Adipose tissue (tissue), 3 donors: ENCODE results near the gene TSPOAP1. TPM values are rescaled to one million over a fixed set of nuclear protein-coding genes. Genes with fewer than 3 reads are reported as not detected.
A peak's percentile ranks its signal among the peaks of the same experiment; 100 is the strongest.
"Not testable (repeated sequence)": the region's sequence is repeated elsewhere in the genome, so short reads cannot be mapped to it uniquely, and the experiment has no call there.

Experiments used
- H3K27ac ChIP-seq: one replicate; pipeline ENCODE4 v1.5.1; 2013; ENCODE audit warnings: low read depth, low read length
- WGBS, 3 donors: extraction: QIAGEN DNeasy Blood & Tissue Kit; methylation state at CpG; one replicate each; pipeline ENCODE4 v1.1.7; 2013; 5-methylcytosine and 5-hydroxymethylcytosine counted together
- polyA plus RNA-seq, 3 donors: library from polyadenylated mRNA; stranded (reverse); fragments of 200-250 nt; gene quantifications; one replicate each; pipeline ENCODE4 v1.2.3, GENCODE V29; 2013
- donor health status: healthy with polysubstance abuse.
- donor health status: Bipolar disorder and iron deficiency.
- donor health status: healthy.

Gene TSPOAP1
- polyA plus RNA-seq, 3 donors, result 4.4 to 11.9 (median 5.3) TPM

DNA sequence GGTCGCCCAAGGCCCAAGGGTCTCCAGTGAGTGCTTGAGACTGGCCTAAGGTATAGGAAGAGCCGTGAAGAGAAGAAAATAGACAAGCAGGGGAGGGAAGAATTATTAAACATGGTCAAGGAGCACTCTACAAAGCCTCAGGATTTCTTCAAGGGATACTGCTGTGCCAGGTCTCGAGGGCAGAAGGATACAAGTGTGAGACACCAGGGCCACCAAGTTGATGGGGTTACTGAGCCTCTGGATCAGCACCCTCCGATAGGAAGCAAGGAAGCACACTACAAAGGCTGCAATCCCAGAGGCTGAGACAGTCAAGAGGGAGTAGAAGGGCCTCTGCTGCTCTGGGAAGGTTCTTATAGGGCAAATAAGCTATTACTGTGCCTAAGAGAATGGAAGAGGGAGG is 16.9 kb upstream of the TSPOAP1 start:
- H3K27ac ChIP-seq, result no peak overlapping the region
- WGBS, 3 donors, result 68 to 98% (median 91%) methylated on average over 4 of the region's 4 CpGs

DNA sequence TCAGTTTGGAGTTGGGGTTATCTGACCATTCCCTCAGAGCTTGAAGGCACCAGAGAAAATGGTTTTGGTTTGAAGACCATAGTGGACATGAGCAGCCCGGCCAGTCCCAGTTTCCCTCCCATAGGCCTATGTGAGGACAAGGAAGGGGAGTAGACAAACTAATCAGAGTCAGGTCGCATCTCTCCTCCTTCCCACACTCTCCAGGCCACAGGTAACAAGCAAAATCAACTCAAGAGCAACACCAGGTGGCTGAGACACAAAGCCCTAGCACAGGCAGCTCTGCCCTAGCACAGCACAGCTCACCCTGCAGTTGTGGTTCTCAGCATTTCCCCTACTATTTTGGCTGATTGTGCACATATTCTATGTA is 16.2 kb upstream of the TSPOAP1 start:
- no peak overlapping the region for H3K27ac ChIP-seq
- 40 to 60% (median 50%) methylated on average over 2 of the region's 2 CpGs for WGBS, 3 donors

DNA sequence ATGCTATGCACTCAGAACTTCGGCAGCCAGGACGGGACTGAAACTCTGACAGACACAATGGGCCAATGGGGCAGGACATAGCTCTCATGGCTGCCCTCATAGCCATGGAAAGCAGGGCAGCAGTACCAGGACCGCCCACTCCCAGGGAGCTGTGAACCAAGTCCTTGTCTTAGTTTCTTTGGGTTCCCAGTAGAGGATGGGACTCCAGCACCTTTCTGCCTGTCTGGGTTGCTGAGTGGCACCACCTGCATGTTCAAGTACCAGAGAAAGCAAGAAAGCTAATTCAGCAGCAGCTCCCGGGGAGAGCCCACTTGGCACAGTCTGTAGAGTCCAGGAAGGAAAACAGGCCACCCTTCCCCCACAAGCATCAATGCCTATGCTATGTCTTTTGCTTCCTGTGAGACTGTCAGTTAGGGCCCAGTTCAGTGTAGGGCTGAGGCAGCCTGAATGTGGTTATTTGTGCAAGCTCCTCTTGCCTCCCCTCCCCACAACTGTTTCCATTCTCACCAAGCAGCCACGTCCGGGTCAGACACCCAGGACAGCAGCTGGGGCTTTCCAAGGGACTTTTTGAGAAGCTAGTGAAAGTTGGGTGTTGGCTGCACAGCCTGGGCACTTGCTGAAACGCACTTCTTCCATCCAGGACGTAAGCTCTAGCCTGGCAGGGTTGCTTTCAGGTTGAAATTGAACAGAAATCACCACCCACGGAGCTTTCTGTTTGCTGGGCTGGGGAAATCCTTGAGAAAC is 15.6 kb upstream of the TSPOAP1 start:
- 28 to 59% (median 37%) methylated on average over 9 of the region's 9 CpGs for WGBS, 3 donors
- H3K27ac ChIP-seq, result no peak overlapping the region

DNA sequence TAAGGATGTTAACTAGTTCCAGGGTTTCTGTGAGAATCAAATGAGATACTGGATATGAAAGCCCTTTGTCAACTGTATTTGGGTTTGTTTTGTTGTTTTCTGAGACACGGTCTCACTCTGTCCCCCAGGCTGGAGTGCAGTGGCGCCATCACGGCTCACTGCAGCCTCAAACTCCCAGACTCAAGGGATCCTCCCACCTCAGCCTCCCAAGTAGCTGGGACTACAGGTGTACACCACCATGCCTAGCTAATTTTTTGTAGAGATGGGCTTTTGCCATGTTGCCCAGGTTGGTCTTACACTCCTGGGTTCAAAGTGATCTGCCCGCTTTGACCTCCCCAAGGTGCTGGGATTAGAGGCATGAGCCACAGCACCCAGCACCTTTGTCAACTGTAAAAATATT is 14.5 kb upstream of the TSPOAP1 start:
- WGBS, 3 donors, result 87 to 92% (median 90%) methylated on average over 4 of the region's 4 CpGs
- no peak overlapping the region for H3K27ac ChIP-seq

DNA sequence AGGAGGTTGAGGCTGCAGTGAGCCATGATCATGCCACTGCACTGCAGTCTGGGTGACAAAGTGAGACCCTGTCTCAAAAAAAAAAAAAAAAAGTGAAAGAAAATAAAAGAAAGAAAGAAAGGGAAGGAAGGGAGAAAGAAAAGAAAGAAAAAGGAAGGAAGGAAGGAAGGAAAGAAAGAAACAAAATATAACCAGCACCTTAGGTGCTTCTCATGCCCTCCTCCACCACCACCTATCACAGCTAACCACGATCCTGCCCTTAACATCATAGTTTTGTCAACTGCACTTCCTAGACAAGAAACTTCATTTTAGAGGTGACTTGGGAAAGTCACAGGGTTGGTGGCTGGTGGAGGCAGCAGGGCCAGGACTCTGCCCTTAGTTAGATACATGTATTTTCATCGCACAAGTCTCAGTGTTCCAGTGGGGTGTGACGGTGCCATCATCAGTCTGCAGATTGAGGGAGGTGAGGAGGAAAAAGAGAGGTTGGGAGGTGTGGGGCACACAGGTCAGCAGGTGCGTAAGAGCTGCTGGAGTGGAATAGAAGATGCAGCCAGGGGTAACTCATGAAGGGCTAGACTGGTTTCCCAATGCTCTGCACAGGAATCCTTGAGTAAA is 13.4 kb upstream of the TSPOAP1 start:
- no peak overlapping the region for H3K27ac ChIP-seq
- WGBS, 3 donors, result 68 to 78% (median 74%) methylated on average over 4 of the region's 4 CpGs

DNA sequence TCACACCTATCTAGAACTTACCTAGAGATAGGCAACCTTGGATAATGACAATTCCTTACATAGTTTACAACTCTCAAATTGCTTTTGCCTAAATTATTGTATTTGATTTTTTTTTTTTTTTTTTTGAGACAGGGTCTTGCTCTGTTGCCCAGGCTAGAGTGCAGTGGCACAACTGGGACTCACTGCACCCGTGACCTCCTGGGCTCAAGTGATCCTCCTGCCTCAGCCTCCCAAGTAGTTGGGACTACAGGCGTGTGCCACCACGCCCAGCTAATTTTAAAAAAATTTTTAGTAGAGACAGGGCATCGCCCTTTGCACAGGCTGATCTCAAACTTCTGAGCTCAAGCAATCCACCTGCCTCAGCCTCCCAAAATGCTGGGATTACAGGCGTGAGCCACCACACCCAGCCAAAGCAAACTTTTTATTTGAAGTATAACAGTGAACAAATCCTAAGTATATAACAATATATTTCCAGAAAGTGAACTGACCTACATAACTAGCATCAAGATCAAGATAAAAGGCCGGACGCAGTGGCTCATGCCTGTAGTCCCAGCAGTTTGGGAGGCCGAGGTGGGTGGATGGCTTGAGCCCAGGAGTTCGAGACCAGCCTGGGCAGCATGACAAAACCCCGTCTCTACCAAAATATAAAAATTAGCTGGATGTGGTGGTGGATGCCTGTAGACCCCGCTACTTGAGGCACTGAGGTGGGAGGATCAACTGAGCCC is 12.7 kb upstream of the TSPOAP1 start:
- H3K27ac ChIP-seq, result not testable (repeated sequence)
- WGBS, 3 donors, result 89 to 94% (median 92%) methylated on average over 11 of the region's 11 CpGs

DNA sequence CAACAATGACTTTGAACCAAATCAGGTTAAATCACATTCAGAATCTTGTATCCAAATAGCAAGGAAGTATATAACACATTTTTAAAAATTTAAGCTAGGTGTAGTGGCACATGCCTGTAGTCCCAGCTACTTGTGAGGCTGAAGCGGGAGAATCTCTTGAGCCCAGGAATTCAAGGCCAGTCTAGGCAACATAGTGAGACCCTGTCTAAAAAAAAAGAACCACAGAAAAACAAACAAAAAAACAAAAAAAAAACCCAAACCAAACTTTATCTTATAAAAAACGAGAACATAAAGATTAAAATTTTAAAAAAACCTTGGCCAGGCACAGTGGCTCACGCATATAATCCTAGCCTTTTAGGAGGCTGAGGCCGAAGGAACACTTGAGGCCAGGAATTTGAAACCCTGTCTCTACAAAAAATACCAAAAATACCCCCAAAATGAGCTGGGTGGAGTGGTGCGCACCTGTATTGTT is 11.8 kb upstream of the TSPOAP1 start:
- WGBS, 3 donors, result 79 to 87% (median 85%) methylated on average over 5 of the region's 5 CpGs
- H3K27ac ChIP-seq, result no peak overlapping the region

DNA sequence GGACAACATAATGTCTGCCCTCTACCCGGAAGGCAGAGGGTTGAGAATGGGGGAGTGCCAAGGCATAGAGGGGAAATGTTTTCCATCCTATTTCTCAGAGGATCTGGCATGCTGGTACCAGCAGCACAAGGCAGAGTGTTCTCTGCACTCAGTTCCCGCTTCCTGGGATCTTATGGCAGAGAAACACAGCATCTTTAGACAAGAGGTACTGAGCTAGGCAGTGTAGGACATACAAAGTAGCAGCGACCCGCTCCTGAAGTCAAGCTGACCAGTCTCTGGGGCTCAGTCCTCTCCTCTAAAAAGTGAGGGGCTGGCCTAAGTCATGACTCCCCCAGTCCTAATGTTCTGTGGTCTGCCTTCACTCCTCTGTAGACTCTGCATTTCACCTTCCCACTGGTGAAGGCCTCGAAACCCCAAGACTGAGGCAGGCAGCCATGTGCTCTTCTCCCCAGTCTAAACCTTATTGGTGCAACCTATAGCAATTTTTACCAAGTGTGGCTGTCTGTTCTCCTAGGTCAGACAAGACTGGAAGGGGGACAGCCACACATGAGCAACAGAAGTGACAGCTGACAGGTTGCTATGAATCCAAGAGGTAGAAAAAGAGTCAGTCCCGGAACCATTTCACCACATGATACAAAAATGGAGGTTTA is 11.3 kb upstream of the TSPOAP1 start:
- H3K27ac ChIP-seq, result no peak overlapping the region
- WGBS, 3 donors, result 74 to 89% (median 76%) methylated on average over 6 of the region's 6 CpGs

DNA sequence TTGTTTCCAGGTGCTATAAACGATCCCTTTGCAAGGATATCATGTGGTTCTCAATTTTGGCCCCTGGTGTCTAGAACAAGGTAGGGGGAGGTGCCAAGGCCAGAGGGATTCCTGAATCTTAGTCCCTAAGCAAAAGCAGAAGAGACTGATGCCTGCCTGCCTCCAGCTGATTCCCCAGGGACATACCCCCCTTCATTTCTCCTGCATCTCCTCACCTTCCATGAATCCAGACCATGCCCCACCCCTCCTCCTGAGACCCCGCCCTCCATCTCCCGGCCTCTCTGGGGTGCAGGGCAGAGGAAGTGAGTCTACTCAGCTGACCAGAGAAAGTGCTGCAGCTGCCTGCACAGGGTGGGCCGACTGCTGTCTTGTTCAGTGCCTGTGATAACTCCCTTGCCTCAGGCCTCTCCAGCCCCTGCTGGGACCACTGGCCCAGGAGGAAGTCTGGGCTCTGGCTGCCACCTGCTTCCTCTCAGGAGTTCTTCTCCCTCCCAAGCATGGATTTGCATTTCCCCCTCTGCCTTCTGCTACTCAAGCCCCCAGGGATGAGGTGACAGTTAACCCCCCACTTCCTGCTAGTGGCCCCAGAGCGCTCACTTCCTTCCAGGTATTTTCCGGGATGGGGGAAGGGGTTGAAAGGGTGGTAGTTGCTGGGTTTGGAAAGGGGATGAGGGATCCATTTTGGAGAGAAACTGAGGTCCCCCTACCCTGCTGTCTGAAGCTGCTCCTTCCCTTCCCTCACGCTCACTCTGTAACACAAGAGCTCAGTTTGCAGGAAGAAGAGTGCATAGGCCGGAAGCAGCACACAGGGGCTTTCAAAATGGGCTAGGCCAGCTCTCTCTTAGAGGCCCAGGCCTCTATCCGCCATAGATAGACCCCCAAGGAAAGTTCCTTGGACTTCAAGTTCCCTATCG is 10.5 kb upstream of the TSPOAP1 start:
- WGBS, 3 donors, result 29 to 55% (median 39%) methylated on average over 10 of the region's 10 CpGs
- no peak overlapping the region for H3K27ac ChIP-seq

DNA sequence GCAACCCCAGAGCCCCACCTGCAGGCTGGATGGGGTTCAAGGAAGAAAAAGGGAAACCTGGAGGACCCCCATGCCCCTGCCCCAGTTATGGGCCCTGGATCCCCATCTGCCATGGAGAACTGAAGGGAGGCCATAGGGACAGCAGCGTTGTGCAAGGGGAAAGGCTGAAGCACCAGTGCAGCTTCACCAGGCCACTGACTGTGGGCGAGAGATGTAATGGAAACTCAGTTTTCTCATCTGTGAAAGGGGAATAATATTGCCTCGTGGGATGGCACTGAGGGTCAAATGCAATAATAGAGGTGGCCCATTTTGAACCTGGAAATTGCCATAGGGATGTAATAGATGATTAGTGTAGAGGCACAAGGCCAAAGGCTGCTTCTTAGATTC is 9.9 kb upstream of the TSPOAP1 start:
- WGBS, 3 donors, result 60 to 80% (median 67%) methylated on average over 3 of the region's 3 CpGs
- no peak overlapping the region for H3K27ac ChIP-seq

DNA sequence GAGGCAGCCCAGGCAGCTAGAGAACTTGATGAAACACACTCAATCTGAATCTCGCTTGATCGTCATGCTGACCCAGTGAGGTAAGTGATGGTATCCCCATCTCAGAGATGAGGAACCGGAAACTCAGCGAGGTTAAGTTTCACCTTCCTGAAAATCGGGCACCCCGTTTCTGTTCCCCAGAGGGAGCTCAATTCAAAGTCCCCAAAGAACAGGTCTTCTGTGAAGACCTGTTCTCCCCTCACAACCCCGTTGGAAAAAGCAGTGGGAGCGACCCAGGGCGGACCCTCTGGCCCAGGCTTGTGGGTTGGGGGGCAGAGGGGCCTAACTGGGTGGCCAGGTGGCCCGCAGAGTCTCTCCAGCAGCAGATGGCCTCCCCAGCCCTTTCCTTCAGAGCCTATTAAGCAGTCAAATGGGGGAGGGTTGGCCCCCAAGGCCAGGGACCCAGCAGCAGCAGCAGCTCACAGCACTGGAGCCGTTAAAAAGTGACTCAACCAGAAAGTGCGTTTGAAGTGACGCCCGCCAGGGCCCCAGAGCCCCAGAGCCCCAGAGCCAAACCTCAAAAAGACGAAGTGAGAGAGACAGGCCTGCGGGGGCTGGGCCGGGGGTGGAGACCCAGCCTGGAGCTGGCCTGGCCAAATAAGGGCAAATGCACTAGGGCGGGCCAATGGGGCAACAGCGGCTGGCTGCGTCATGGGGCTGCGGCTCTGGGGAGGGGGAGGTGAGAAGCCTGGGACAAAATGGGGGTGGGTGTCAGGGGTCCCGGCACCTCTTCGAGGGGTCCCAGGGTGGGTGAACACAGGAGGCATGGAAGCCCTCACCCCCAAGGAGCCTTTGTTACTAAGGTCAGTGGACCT is 9.2 kb upstream of the TSPOAP1 start:
- peak overlapping the region; percentile 97 for H3K27ac ChIP-seq
- WGBS, 3 donors, result 25 to 37% (median 27%) methylated on average over 22 to 23 of the region's 23 CpGs

DNA sequence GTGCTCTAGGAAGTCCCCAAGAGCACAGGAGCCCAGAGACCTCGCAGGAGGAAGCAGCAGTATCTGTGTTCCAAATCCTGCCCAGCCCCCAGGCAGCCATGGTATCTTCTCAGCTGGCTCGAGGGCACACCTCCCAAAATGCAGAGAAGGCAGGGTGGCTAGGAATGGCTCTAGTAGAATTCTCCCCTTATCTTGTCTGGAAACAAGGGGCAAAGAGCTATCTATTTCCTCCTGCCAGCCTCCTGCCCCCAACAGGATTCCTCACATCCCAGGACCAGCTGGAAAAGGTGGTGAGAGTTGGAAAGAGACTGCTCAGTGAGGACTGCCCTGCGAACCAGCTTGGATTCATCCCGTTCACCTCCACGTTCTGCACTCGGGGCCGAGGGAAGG is 8.6 kb upstream of the TSPOAP1 start:
- peak overlapping the region; percentile 48 for H3K27ac ChIP-seq
- 27 to 34% (median 31%) methylated on average over 7 of the region's 7 CpGs for WGBS, 3 donors

DNA sequence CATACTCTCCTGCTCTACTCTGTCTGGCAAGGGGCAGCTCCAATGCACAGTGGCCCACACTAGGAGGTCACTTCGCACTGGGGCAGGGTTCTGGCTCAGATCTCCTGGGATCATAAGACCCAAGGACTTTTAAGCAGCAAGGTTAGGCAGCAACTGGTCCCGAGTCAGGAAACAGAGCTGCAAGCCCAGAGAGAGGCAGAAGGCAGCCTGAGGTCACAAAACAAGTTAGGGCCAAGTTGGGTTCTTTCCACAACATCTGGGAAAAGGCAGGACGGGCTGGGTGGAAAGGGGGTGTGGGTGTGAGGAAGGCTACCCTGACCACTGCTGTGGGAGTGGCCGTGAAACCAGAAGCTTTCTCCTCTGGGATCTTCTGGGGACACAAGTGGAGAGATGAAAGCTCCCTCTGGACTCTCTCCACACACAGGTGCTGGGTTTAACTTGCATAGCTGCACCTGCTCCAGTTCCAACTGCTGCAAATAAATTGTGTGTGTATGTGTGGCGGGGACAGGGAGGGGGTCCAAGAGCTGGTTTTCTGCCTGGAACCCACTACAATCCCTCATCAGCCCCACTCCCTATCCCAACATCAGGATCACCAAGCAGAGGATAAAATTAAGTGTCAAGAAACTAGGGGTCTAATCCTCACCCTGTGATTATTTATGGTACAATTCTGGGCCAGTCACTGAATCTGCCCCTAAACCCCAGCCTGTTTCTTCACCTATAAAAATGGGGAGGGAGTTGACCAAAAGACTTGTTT is 8.0 kb upstream of the TSPOAP1 start:
- 25 to 33% (median 25%) methylated on average over 5 of the region's 5 CpGs for WGBS, 3 donors
- peak overlapping the region; percentile 48 for H3K27ac ChIP-seq

DNA sequence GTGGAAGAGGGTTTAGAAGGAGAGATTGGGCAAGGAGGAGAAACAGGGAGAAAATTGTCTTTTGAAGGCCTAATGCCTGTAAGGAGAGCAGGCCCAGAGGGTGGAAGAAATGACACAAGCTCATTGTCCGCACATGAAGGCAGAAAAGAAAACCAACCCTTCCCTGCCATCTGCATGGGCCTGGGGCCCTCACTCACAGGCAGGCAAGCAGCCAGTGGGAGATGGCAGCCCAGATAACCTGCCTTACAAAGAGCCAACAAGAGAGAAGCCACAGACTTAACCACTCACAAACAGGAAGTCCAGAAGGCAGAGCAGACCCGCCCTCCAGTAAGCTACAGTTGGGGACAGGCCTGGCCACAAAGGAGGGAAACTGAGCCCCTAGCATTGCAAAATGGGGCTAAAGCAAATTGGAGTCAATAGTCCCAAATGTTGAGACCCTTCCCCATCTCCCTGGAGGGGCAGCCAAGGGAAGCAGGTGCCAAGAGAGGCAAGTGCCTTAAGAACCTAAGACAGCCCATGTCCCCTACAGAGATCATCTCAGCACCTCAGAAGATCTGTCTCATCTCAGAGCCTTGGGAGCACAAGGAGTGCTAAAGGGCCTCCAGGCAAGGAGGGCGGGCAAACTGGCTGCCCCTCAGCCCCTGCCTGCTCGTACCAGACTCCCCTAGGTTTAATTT is 7.3 kb upstream of the TSPOAP1 start:
- peak overlapping the region; percentile 48 for H3K27ac ChIP-seq
- WGBS, 3 donors, result 44 to 72% (median 58%) methylated on average over 4 of the region's 4 CpGs

DNA sequence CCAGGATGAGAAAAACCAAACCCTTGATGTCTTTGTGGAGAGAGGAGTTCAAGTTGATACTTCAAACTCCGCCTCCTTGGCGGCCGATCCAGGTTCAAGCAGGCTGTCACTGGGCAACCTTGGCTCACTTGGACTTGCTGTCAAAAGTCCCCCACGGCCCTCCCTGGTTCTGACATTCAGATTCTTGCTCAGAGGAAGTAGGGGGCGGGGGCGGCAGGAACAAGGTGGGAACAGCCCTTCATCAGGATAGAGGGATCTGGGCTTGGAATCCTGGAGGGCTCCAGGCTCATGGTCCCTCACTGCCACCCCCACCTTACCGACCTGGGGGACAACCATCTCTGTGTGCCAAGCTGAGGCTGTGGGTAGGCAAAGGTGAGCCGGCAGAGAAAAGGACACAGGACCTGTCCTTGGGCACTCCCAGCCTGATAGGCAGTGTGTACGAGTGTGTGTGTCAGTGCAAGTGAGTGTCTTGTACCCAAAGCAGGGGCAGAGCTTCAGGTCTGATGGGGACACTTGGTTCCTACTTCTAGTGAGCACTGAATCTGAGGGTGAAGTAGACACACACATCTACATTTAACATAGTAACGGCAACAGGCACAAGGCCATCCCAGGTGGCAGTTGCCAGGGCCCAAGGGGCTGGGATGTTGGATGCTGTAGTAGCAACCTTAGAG is 6.6 kb upstream of the TSPOAP1 start:
- H3K27ac ChIP-seq, result peak overlapping the region; percentile 10
- WGBS, 3 donors, result 47 to 51% (median 48%) methylated on average over 10 of the region's 10 CpGs

DNA sequence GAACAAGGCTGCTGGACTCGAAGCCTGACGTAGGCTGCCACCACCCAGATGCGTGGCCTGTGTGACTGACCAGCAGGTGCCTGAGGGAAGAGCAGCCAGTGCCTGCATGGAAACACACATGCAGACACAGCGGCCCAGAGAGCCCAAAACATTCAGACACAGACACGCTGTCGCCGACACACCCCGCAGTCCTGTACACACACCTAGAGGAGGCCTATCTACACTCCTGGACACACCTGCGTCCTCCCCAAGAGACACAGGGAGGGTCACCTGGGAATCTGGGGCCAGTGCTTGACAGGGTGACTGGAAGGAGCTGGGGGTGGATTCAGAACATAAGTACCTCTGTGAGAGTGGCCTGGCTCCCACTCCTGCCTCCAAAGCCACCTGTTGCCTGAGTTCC is 6.1 kb upstream of the TSPOAP1 start:
- H3K27ac ChIP-seq, result peak overlapping the region; percentile 10
- 85 to 88% (median 86%) methylated on average over 9 of the region's 9 CpGs for WGBS, 3 donors
